Testis (tissue), 2 donors: ENCODE results near the gene LCT.

Experiments used
- CTCF ChIP-seq, 3 experiments: fragments of 450-650 bp in 2 of 3; fragments of 200-600 bp in 1 of 3; sonication (generic) in 1 of 3; IDR thresholded peaks; one replicate each; pipeline ENCODE4 v1.5.1; 2016 to 2019; ENCODE audit warnings: antibody characterized with exemption in 3 of 3, mild to moderate bottlenecking in 2 of 3, moderate library complexity in 1 of 3
- POLR2A ChIP-seq: fragments of 450-650 bp; IDR thresholded peaks from one replicate; pipeline ENCODE4 v1.6.1; 2017; ENCODE audit warnings: antibody characterized with exemption, mild to moderate bottlenecking, moderate library complexity

GRCh38 chr2:135791418-135792190 is 45.4 kb downstream of the LCT start:
- TF ChIP-seq CTCF (IDR thresholded peaks at IDR 0.05) (no peak), POLR2A (no peak)
